Stimulated activated CD8-positive, alpha-beta memory T cell treated with anti-CD3 and anti-CD28 coated beads, Interleukin-4, amount 100 ng/mL, for 48 hours (primary cell): ENCODE results near the gene SIRPD.

Source experiments
- DNase-seq: peaks from one replicate; pipeline ENCODE4 v3.0.0-alpha.2; 2020

The SIRPD gene

GRCh38 chr20:1491860-1492642 is 65.5 kb downstream of the SIRPD start:
- DNase-seq = no peak

- DNase-seq = no peak
Observed at GRCh38 chr20:1491281-1491840, 66.1 kb downstream of the SIRPD start, which contains the start of gene SIRPB2. Gene SIRPB2, minus strand, starts transcription at chr20:1491420. Its CDS starts 61 bp downstream, at chr20:1491359.

GRCh38 chr20:1490643-1491195 is 66.8 kb downstream of the SIRPD start:
- no peak for DNase-seq

GRCh38 chr20:1489764-1490436 is 67.6 kb downstream of the SIRPD start:
- DNase-seq = no peak

GRCh38 chr20:1489325-1489724 is 68.2 kb downstream of the SIRPD start:
- no peak for DNase-seq

GRCh38 chr20:1486566-1486965 is 70.9 kb downstream of the SIRPD start:
- DNase-seq = no peak

GRCh38 chr20:1484438-1485116 is 72.9 kb downstream of the SIRPD start:
- DNase-seq = no peak
